ENCODE measurements around the gene PPM1F.

- no peak for TF ChIP-seq CTCF (IDR thresholded peaks at IDR 0.05)
- no peak for TF ChIP-seq EZH2 (IDR thresholded peaks at IDR 0.05; ENCODE audit: borderline replicate concordance, insufficient read depth, low read depth, low read length, poor library complexity, severe bottlenecking)
Measured at GRCh38 chr22:21989049-21989448, 36.4 kb upstream of the PPM1F start.

Data from B cell (primary cell).